ENCODE measurements around the gene RARRES2. TPM values are rescaled to one million over a fixed set of nuclear protein-coding genes. Genes with fewer than 3 reads are reported as not detected.

Gene RARRES2
- total and polyA plus RNA-seq, 2 experiments from 2014 or later, result not detected

GRCh38 chr7:150346922-150347321, 5.5 kb upstream of the RARRES2 start:
- H3K9ac ChIP-seq, result no peak overlapping the region
- no peak overlapping the region for H2AFZ ChIP-seq
- H3K79me2 ChIP-seq (ENCODE audit: insufficient read depth), result no peaks in the 10 kb centered on the region
- H4K20me1 ChIP-seq (ENCODE audit: insufficient read depth), result no peaks in the 10 kb centered on the region
- 49 to 59% methylated on average over 5 of the region's 5 CpGs for WGBS, 2 experiments (ENCODE audit: low coverage in 1 of 2, low lambda C conversion rate in 2 of 2, missing lambda C conversion rate in 2 of 2)
- peaks cover 18% of the 10 kb centered on the region for H3K27me3 ChIP-seq (replicated peaks; ENCODE audit: insufficient read depth)
- H3K36me3 ChIP-seq (ENCODE audit: low read depth), result no peaks in the 10 kb centered on the region
- no peaks in the 10 kb centered on the region for H3K4me1 ChIP-seq (ENCODE audit: insufficient read depth)
- H3K4me3 ChIP-seq, result no peak overlapping the region
- no peaks in the 10 kb centered on the region for H3F3A ChIP-seq (ENCODE audit: insufficient read depth)
- no peak for DNase-seq
- TF ChIP-seq EZH2 (IDR thresholded peaks at IDR 0.05; ENCODE audit: insufficient read depth, poor library complexity, severe bottlenecking), result no peak
- no peak for TF ChIP-seq EZH2phosphoT487 (IDR thresholded peaks at IDR 0.05; ENCODE audit: insufficient read depth, low read depth)
- H3K4me2 ChIP-seq (ENCODE audit: unreplicated experiment), result no peak overlapping the region
- H3K9me3 ChIP-seq (ENCODE audit: low read depth), result no peaks in the 10 kb centered on the region
- in situ Hi-C loops (cut with MboI), result no loop called here
- H3K27ac ChIP-seq, result no peak overlapping the region
- no peaks in the 10 kb centered on the region for H3K9me2 ChIP-seq (ENCODE audit: insufficient read depth)

DNA sequence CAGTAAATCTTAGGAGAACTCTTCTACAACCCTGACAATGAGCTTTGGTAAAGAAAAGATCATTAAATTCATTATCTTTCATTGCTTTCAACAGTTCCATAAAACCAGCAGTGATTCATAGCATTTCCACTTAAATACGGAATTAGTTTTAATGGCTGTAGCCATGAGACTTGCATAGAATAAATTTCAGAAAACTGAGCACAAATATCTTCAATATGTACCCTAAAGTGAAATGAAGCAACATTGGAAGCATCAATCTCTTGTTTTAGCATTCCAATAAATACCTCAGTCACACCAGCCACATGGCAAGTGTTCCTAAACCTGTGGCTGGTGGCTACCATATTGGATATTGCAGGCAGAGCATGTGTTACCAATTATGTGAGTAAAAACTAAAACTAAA, 3.6 kb upstream of the RARRES2 start:
- Histone ChIP-seq H3K9me2 (ENCODE audit: insufficient read depth) (no peaks in the 10 kb centered on the region), H3K4me1 (ENCODE audit: insufficient read depth) (no peaks in the 10 kb centered on the region), H3K4me3 (no peak overlapping the region), H3K27ac (no peak overlapping the region), H3K79me2 (ENCODE audit: insufficient read depth) (no peaks in the 10 kb centered on the region), H3K27me3 (replicated peaks; ENCODE audit: insufficient read depth) (peaks cover 26% of the 10 kb centered on the region), H4K20me1 (ENCODE audit: insufficient read depth) (no peaks in the 10 kb centered on the region), H3K36me3 (ENCODE audit: low read depth) (no peaks in the 10 kb centered on the region), H3K4me2 (ENCODE audit: unreplicated experiment) (no peak overlapping the region), H3F3A (ENCODE audit: insufficient read depth) (no peaks in the 10 kb centered on the region), H2AFZ (no peak overlapping the region), H3K9ac (no peak overlapping the region), H3K9me3 (ENCODE audit: low read depth) (no peaks in the 10 kb centered on the region)
- TF ChIP-seq EZH2 (IDR thresholded peaks at IDR 0.05; ENCODE audit: insufficient read depth, poor library complexity, severe bottlenecking) (no peak), EZH2phosphoT487 (IDR thresholded peaks at IDR 0.05; ENCODE audit: insufficient read depth, low read depth) (no peak)
- WGBS, 2 experiments (ENCODE audit: low coverage in 1 of 2, low lambda C conversion rate in 2 of 2, missing lambda C conversion rate in 2 of 2), result 0% methylated on average over 1 of the region's 1 CpG
- in situ Hi-C loops (cut with MboI), result no loop called here
- no peak for DNase-seq

DNA sequence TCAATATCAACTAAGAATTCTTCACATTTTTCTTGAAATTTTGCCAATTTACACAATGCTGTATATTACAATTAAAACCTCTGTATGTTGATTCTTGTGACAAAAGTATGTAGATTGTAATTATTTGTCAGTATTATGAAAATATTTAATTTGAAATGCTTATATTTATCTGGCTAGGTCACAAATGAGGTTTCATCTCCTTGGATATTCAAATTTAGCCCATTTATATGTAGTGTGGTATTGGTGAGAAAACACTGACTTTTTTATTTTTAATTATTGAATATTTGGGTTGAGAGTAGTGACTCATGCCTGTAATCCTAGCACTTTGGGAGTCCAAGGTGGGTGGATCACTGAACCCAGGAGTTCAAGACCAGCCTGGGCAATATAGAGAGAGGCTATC, 2.9 kb upstream of the RARRES2 start:
- no peak overlapping the region for H3K27ac ChIP-seq
- in situ Hi-C loops (cut with MboI), result no loop called here
- H3K4me3 ChIP-seq, result no peak overlapping the region
- H3K79me2 ChIP-seq (ENCODE audit: insufficient read depth), result no peaks in the 10 kb centered on the region
- H3K9me2 ChIP-seq (ENCODE audit: insufficient read depth), result no peaks in the 10 kb centered on the region
- H3K9me3 ChIP-seq (ENCODE audit: low read depth), result no peaks in the 10 kb centered on the region
- no peaks in the 10 kb centered on the region for H4K20me1 ChIP-seq (ENCODE audit: insufficient read depth)
- no peak for DNase-seq
- no peaks in the 10 kb centered on the region for H3F3A ChIP-seq (ENCODE audit: insufficient read depth)
- no peaks in the 10 kb centered on the region for H3K36me3 ChIP-seq (ENCODE audit: low read depth)
- H3K4me2 ChIP-seq (ENCODE audit: unreplicated experiment), result no peak overlapping the region
- peaks cover 26% of the 10 kb centered on the region for H3K27me3 ChIP-seq (replicated peaks; ENCODE audit: insufficient read depth)
- H2AFZ ChIP-seq, result no peak overlapping the region
- no peaks in the 10 kb centered on the region for H3K4me1 ChIP-seq (ENCODE audit: insufficient read depth)
- no peak overlapping the region for H3K9ac ChIP-seq
- no peak for TF ChIP-seq EZH2 (IDR thresholded peaks at IDR 0.05; ENCODE audit: insufficient read depth, poor library complexity, severe bottlenecking)
- TF ChIP-seq EZH2phosphoT487 (IDR thresholded peaks at IDR 0.05; ENCODE audit: insufficient read depth, low read depth), result no peak

DNA sequence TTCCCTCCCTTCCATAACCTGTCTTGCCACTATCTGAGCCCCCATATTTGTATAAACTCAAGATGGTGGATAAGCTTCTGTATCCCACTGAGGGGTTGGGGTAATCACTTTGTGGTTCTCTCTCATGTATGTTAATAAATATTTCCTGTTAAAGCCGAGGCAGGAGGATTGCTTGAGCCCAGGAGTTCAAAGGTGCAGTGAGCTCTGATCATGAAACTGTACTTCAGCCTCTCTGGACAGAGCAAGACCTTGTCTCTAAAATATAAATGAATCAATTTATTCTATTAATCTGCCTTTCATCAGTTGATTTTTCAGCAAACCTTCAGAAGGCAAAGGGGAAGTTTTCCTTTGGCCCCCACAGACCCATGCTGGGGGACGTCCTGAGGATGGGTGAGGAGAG, 1.8 kb upstream of the RARRES2 start:
- Histone ChIP-seq H3K27me3 (replicated peaks; ENCODE audit: insufficient read depth) (peaks cover 26% of the 10 kb centered on the region), H3K36me3 (ENCODE audit: low read depth) (no peaks in the 10 kb centered on the region), H3K9me2 (ENCODE audit: insufficient read depth) (no peaks in the 10 kb centered on the region), H3K79me2 (ENCODE audit: insufficient read depth) (no peaks in the 10 kb centered on the region), H3F3A (ENCODE audit: insufficient read depth) (no peaks in the 10 kb centered on the region), H4K20me1 (ENCODE audit: insufficient read depth) (no peaks in the 10 kb centered on the region), H3K9me3 (ENCODE audit: low read depth) (no peaks in the 10 kb centered on the region), H3K27ac (no peak overlapping the region), H3K4me1 (ENCODE audit: insufficient read depth) (no peaks in the 10 kb centered on the region), H2AFZ (no peak overlapping the region), H3K4me2 (ENCODE audit: unreplicated experiment) (no peak overlapping the region), H3K4me3 (no peak overlapping the region), H3K9ac (no peak overlapping the region)
- no peak for TF ChIP-seq EZH2 (IDR thresholded peaks at IDR 0.05; ENCODE audit: insufficient read depth, poor library complexity, severe bottlenecking)
- TF ChIP-seq EZH2phosphoT487 (IDR thresholded peaks at IDR 0.05; ENCODE audit: insufficient read depth, low read depth), result no peak
- in situ Hi-C loops (cut with MboI), result no loop called here
- no peak for DNase-seq
- 17 to 18% methylated on average over 2 of the region's 2 CpGs for WGBS, 2 experiments (ENCODE audit: low coverage in 1 of 2, low lambda C conversion rate in 2 of 2, missing lambda C conversion rate in 2 of 2)

DNA sequence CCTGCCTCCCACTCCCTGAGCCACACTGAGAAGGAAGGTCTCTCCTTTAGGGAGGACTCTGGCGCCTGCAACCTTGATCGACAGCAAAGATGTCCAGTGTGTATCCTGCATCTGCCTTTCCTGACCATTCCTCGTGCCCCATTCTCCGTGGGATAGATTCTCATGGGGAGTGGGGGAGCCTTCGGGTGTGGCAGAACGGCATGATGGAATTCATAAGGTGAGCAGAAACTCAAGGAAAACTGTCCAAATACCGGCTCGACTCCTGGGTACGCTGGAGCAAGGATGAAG, 636 bp upstream of the RARRES2 start:
- no peak overlapping the region for H2AFZ ChIP-seq
- 72 to 73% methylated on average over 9 of the region's 9 CpGs for WGBS, 2 experiments (ENCODE audit: low coverage in 1 of 2, low lambda C conversion rate in 2 of 2, missing lambda C conversion rate in 2 of 2)

More for the DNA sequence above, 636 bp upstream of the RARRES2 start:
- Histone ChIP-seq H3K9ac (no peak overlapping the region), H3K36me3 (ENCODE audit: low read depth) (no peaks in the 10 kb centered on the region), H3K79me2 (ENCODE audit: insufficient read depth) (no peaks in the 10 kb centered on the region), H3K9me2 (ENCODE audit: insufficient read depth) (no peaks in the 10 kb centered on the region), H3K4me3 (no peak overlapping the region), H3F3A (ENCODE audit: insufficient read depth) (no peaks in the 10 kb centered on the region), H3K4me2 (ENCODE audit: unreplicated experiment) (no peak overlapping the region), H4K20me1 (ENCODE audit: insufficient read depth) (no peaks in the 10 kb centered on the region), H3K27ac (no peak overlapping the region), H3K9me3 (ENCODE audit: low read depth) (no peaks in the 10 kb centered on the region), H3K27me3 (replicated peaks; ENCODE audit: insufficient read depth) (peaks cover 26% of the 10 kb centered on the region), H3K4me1 (ENCODE audit: insufficient read depth) (no peaks in the 10 kb centered on the region)
- DNase-seq, result no peak
- no peak for TF ChIP-seq EZH2 (IDR thresholded peaks at IDR 0.05; ENCODE audit: insufficient read depth, poor library complexity, severe bottlenecking)
- in situ Hi-C loops (cut with MboI), result no loop called here

Measured in GM23248 (cell line).